ENCODE results near the gene ASIC3. TPM values are rescaled to one million over a fixed set of nuclear protein-coding genes. Genes with fewer than 3 reads are reported as not detected.

Gene ASIC3
- total and polyA plus RNA-seq, 2 experiments from 2014 or later = 0.26 to 1.1 TPM

GRCh38 chr7:151082141-151083070, 34.1 kb downstream of the ASIC3 start:
- Histone ChIP-seq H3K9me2 (ENCODE audit: insufficient read depth) (no peaks in the 10 kb centered on the region), H4K20me1 (ENCODE audit: insufficient read depth) (no peaks in the 10 kb centered on the region), H3F3A (ENCODE audit: insufficient read depth) (peaks cover 24% of the 10 kb centered on the region), H3K79me2 (ENCODE audit: insufficient read depth) (peaks cover 50% of the 10 kb centered on the region), H3K9me3 (ENCODE audit: low read depth) (no peaks in the 10 kb centered on the region), H3K27ac (peak overlapping the region; percentile 89), H2AFZ (peak overlapping the region; percentile 84), H3K36me3 (ENCODE audit: low read depth) (no peaks in the 10 kb centered on the region), H3K4me2 (ENCODE audit: unreplicated experiment) (peak overlapping the region; percentile 87), H3K4me1 (ENCODE audit: insufficient read depth) (peaks cover 17% of the 10 kb centered on the region), H3K9ac (peak overlapping the region; percentile 96), H3K4me3 (peak overlapping the region; percentile 91), H3K27me3 (replicated peaks; ENCODE audit: insufficient read depth) (no peaks in the 10 kb centered on the region)
- 38% methylated on average over 36 to 41 of the region's 42 CpGs for WGBS, 2 experiments (ENCODE audit: low coverage in 1 of 2, low lambda C conversion rate in 2 of 2, missing lambda C conversion rate in 2 of 2)
- TF ChIP-seq EZH2phosphoT487 (IDR thresholded peaks at IDR 0.05; ENCODE audit: insufficient read depth, low read depth) (no peak), EZH2 (IDR thresholded peaks at IDR 0.05; ENCODE audit: insufficient read depth, poor library complexity, severe bottlenecking) (no peak)
- in situ Hi-C loops (cut with MboI) = no loop called here
- no peak for DNase-seq

- Histone ChIP-seq H2AFZ (peak within 1 kb of the TSS; percentile 84), H3K4me1 (ENCODE audit: insufficient read depth) (peaks cover 22% of the 10 kb centered on the region), H3K79me2 (ENCODE audit: insufficient read depth) (peaks cover 52% of the 10 kb centered on the region), H3K36me3 (ENCODE audit: low read depth) (no peaks in the 10 kb centered on the region), H3K4me2 (ENCODE audit: unreplicated experiment) (peak within 1 kb of the TSS; percentile 87), H3K27ac (peak within 1 kb of the TSS; percentile 63), H3K9me3 (ENCODE audit: low read depth) (no peaks in the 10 kb centered on the region), H3K9me2 (ENCODE audit: insufficient read depth) (no peaks in the 10 kb centered on the region), H3K4me3 (peak within 1 kb of the TSS; percentile 91), H3K9ac (peak within 1 kb of the TSS; percentile 96), H3K27me3 (replicated peaks; ENCODE audit: insufficient read depth) (no peaks in the 10 kb centered on the region), H3F3A (ENCODE audit: insufficient read depth) (peaks cover 22% of the 10 kb centered on the region), H4K20me1 (ENCODE audit: insufficient read depth) (no peaks in the 10 kb centered on the region)
- in situ Hi-C loops (cut with MboI) = no loop called here
- TF ChIP-seq EZH2phosphoT487 (IDR thresholded peaks at IDR 0.05; ENCODE audit: insufficient read depth, low read depth) = no peak
- 1 to 2% methylated on average over 22 to 67 of the region's 69 CpGs for WGBS, 2 experiments (ENCODE audit: low coverage in 1 of 2, low lambda C conversion rate in 2 of 2, missing lambda C conversion rate in 2 of 2)
- peak; percentile 82 for DNase-seq
These were observed 34.9 kb downstream of the ASIC3 start, which contains the start of gene TMUB1 for GRCh38 chr7:151083071-151083823. Gene TMUB1 (minus strand): TSS chr7:151083493. CDS start chr7:151082563, 930 bp downstream.

- H3K79me2 ChIP-seq (ENCODE audit: insufficient read depth) = peaks cover 52% of the 10 kb centered on the region
- 0 out of 2 replicates have a peak overlapping the region, but pooled peaks have one; percentile 96 for H3K9ac ChIP-seq
- no peaks in the 10 kb centered on the region for H3K9me3 ChIP-seq (ENCODE audit: low read depth)
- in situ Hi-C loops (cut with MboI) = no loop called here
- H4K20me1 ChIP-seq (ENCODE audit: insufficient read depth) = no peaks in the 10 kb centered on the region
- H2AFZ ChIP-seq = peak overlapping the region; percentile 84
- DNase-seq = no peak
- H3K9me2 ChIP-seq (ENCODE audit: insufficient read depth) = no peaks in the 10 kb centered on the region
- no peak for TF ChIP-seq EZH2 (IDR thresholded peaks at IDR 0.05; ENCODE audit: insufficient read depth, poor library complexity, severe bottlenecking)
- no peak for TF ChIP-seq EZH2phosphoT487 (IDR thresholded peaks at IDR 0.05; ENCODE audit: insufficient read depth, low read depth)
- H3K4me1 ChIP-seq (ENCODE audit: insufficient read depth) = peaks cover 22% of the 10 kb centered on the region
- peak overlapping the region; percentile 87 for H3K4me2 ChIP-seq (ENCODE audit: unreplicated experiment)
- peak overlapping the region; percentile 63; the same call in 1 of the 2 replicates for H3K27ac ChIP-seq
- H3K4me3 ChIP-seq = peak overlapping the region; percentile 91
- H3K27me3 ChIP-seq (replicated peaks; ENCODE audit: insufficient read depth) = no peaks in the 10 kb centered on the region
- peaks cover 27% of the 10 kb centered on the region for H3F3A ChIP-seq (ENCODE audit: insufficient read depth)
- no peaks in the 10 kb centered on the region for H3K36me3 ChIP-seq (ENCODE audit: low read depth)
- WGBS, 2 experiments (ENCODE audit: low coverage in 1 of 2, low lambda C conversion rate in 2 of 2, missing lambda C conversion rate in 2 of 2) = 32 to 40% methylated on average over 3 of the region's 3 CpGs
These were observed 35.5 kb downstream of the ASIC3 start for GRCh38 chr7:151083824-151084160.

- no peak for DNase-seq
- H3K27me3 ChIP-seq (replicated peaks; ENCODE audit: insufficient read depth) = no peaks in the 10 kb centered on the region
- H4K20me1 ChIP-seq (ENCODE audit: insufficient read depth) = no peaks in the 10 kb centered on the region
- H3K9me2 ChIP-seq (ENCODE audit: insufficient read depth) = no peaks in the 10 kb centered on the region
- H3F3A ChIP-seq (ENCODE audit: insufficient read depth) = peaks cover 37% of the 10 kb centered on the region
- peaks cover 33% of the 10 kb centered on the region for H3K4me1 ChIP-seq (ENCODE audit: insufficient read depth)
- in situ Hi-C loops (cut with MboI) = no loop called here
- H3K79me2 ChIP-seq (ENCODE audit: insufficient read depth) = peaks cover 52% of the 10 kb centered on the region
- H3K9me3 ChIP-seq (ENCODE audit: low read depth) = no peaks in the 10 kb centered on the region
- no peak overlapping the region for H3K4me3 ChIP-seq
- peak overlapping the region; percentile 72 for H3K4me2 ChIP-seq (ENCODE audit: unreplicated experiment)
- peak overlapping the region; percentile 78; the same call in 1 of the 2 replicates for H2AFZ ChIP-seq
- H3K36me3 ChIP-seq (ENCODE audit: low read depth) = no peaks in the 10 kb centered on the region
- 48 to 62% methylated on average over 5 of the region's 5 CpGs for WGBS, 2 experiments (ENCODE audit: low coverage in 1 of 2, low lambda C conversion rate in 2 of 2, missing lambda C conversion rate in 2 of 2)
- H3K9ac ChIP-seq = peak overlapping the region; percentile 73
- TF ChIP-seq EZH2 (IDR thresholded peaks at IDR 0.05; ENCODE audit: insufficient read depth, poor library complexity, severe bottlenecking) = no peak
- no peak for TF ChIP-seq EZH2phosphoT487 (IDR thresholded peaks at IDR 0.05; ENCODE audit: insufficient read depth, low read depth)
- peak overlapping the region; percentile 72 for H3K27ac ChIP-seq
These were observed 37.0 kb downstream of the ASIC3 start for GRCh38 chr7:151085329-151085690.

Measured in GM23248 (cell line).